WTC11 (cell line): Measurements from ENCODE around the gene NR2C2AP.

Experiments used
- GABPB1 ChIP-seq: sonication (generic); formaldehyde crosslinking; IDR thresholded peaks from 2 replicates; pipeline ENCODE4 v1.8.1; 2023; ENCODE audit warnings: mild to moderate bottlenecking, missing genetic modification reagents
- TF ChIP-seq, protein P1 (sequence below): fragments of 200-600 bp; IDR thresholded peaks from 2 replicates; pipeline ENCODE4 v1.8.0; 2022; ENCODE audit warnings: antibody characterized with exemption

GRCh38 chr19:19226204-19226603 lies 23.0 kb upstream of the NR2C2AP start:
- no peak for TF ChIP-seq GABPB1 (CRISPR knock-in tag)
- TF ChIP-seq, protein P1, sequence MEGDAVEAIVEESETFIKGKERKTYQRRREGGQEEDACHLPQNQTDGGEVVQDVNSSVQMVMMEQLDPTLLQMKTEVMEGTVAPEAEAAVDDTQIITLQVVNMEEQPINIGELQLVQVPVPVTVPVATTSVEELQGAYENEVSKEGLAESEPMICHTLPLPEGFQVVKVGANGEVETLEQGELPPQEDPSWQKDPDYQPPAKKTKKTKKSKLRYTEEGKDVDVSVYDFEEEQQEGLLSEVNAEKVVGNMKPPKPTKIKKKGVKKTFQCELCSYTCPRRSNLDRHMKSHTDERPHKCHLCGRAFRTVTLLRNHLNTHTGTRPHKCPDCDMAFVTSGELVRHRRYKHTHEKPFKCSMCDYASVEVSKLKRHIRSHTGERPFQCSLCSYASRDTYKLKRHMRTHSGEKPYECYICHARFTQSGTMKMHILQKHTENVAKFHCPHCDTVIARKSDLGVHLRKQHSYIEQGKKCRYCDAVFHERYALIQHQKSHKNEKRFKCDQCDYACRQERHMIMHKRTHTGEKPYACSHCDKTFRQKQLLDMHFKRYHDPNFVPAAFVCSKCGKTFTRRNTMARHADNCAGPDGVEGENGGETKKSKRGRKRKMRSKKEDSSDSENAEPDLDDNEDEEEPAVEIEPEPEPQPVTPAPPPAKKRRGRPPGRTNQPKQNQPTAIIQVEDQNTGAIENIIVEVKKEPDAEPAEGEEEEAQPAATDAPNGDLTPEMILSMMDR, result no peak
